Measurements from ENCODE around the gene SCAMP4. TPM values are rescaled to one million over a fixed set of nuclear protein-coding genes. Genes with fewer than 3 reads are reported as not detected.

The SCAMP4 gene
- total and polyA plus RNA-seq, 2 experiments from 2014 or later: 39.4 to 106 TPM

GRCh38 chr19:1952635-1953034 is 47.4 kb downstream of the SCAMP4 start:
- peaks cover 100% of the 10 kb centered on the region for H3K79me2 ChIP-seq (replicated peaks; ENCODE audit: insufficient read depth)
- H4K20me1 ChIP-seq (replicated peaks; ENCODE audit: insufficient read depth): peaks cover 48% of the 10 kb centered on the region
- peaks cover 4% of the 10 kb centered on the region; the same call in 1 of the 2 replicates for H3K36me3 ChIP-seq (ENCODE audit: insufficient read depth)
- H3K4me2 ChIP-seq: no peak overlapping the region
- H3K27me3 ChIP-seq (ENCODE audit: insufficient read depth): no peaks in the 10 kb centered on the region
- no peaks in the 10 kb centered on the region for H3K9me2 ChIP-seq (ENCODE audit: insufficient read depth)
- H3F3A ChIP-seq (replicated peaks; ENCODE audit: low read depth): no peaks in the 10 kb centered on the region; the same call in 1 of the 2 replicates
- no peak overlapping the region for H3K27ac Mint-ChIP-seq
- peaks cover 7% of the 10 kb centered on the region for H3K27me3 Mint-ChIP-seq (ENCODE audit: insufficient read depth, low read depth, poor library complexity)
- H3K4me3 Mint-ChIP-seq: no peak overlapping the region
- no peak overlapping the region for H3K4me3 ChIP-seq
- no peak overlapping the region for H2AFZ ChIP-seq
- H3K27ac ChIP-seq (ENCODE audit: low read depth): no peak overlapping the region
- peaks cover 13% of the 10 kb centered on the region; the same call in 1 of the 3 replicates for H3K36me3 Mint-ChIP-seq (ENCODE audit: low read depth)
- TF ChIP-seq ZNF114 (CRISPR knock-in tag; IDR thresholded peaks at IDR 0.05): no peak
- no peak for TF ChIP-seq EZH2phosphoT487 (IDR thresholded peaks at IDR 0.05; ENCODE audit: unreplicated experiment)
- no peak for TF ChIP-seq ZNF462 (CRISPR knock-in tag; IDR thresholded peaks at IDR 0.05)
- TF ChIP-seq JUNB (IDR thresholded peaks at IDR 0.05; ENCODE audit: unreplicated experiment): no peak
- no peak for TF ChIP-seq CTCF (conservative IDR thresholded peaks at IDR 0.05; ENCODE audit: low read depth in 2 of 2)
- no peak for TF ChIP-seq ZNF331 (CRISPR knock-in tag; IDR thresholded peaks at IDR 0.05; ENCODE audit: low read depth)
- TF ChIP-seq STAT1 (IDR thresholded peaks at IDR 0.05; ENCODE audit: unreplicated experiment): no peak
- TF ChIP-seq EZH2 (IDR thresholded peaks at IDR 0.05; ENCODE audit: low read depth, unreplicated experiment): no peak
- no peak for TF ChIP-seq CREB1 (CRISPR knock-in tag; IDR thresholded peaks at IDR 0.05; ENCODE audit: low read depth)
- H3K4me1 ChIP-seq (ENCODE audit: insufficient read depth): no peaks in the 10 kb centered on the region; the same call in 1 of the 2 replicates
- DNase-seq (ENCODE audit: low spot score): no peak
- peaks cover 11% of the 10 kb centered on the region for H3K4me1 Mint-ChIP-seq
- no peaks in the 10 kb centered on the region for H3K9me3 Mint-ChIP-seq
- no peak for ATAC-seq

Measured in GM23338 (cell line).